Gastroesophageal sphincter (tissue), 4 donors: ENCODE results near the gene PIF1. TPM values are rescaled to one million over a fixed set of nuclear protein-coding genes. Genes with fewer than 3 reads are reported as not detected.

Experiments used
- ATAC-seq: fragments of 150-250 bp; one replicate; pipeline ENCODE4 v1.9.1; 2016; ENCODE audit warnings: mild to moderate bottlenecking, moderate library complexity
- H3K27ac ChIP-seq, 4 donors: fragments of 200-600 bp; sonication (generic) in 3 of 4; 1 replicate in 3 of 4; 2 replicates in 1 of 4; pipeline ENCODE4 v1.5.1; 2016 to 2019
- H3K27me3 ChIP-seq: fragments of 200-600 bp; sonication (generic); one replicate; pipeline ENCODE4 v1.5.1; 2019
- H3K36me3 ChIP-seq, 2 donors: fragments of 200-600 bp; sonication (generic); one replicate each; pipeline ENCODE4 v1.5.1; 2019; ENCODE audit warnings: control low read depth in 1 of 2
- H3K4me1 ChIP-seq, 3 donors: fragments of 200-600 bp; sonication (generic); 1 replicate in 2 of 3; 2 replicates in 1 of 3; pipeline ENCODE4 v1.5.1; 2016 to 2019; ENCODE audit warnings: control low read depth in 2 of 3
- H3K4me3 ChIP-seq, 2 donors: fragments of 200-600 bp; sonication (generic); one replicate each; pipeline ENCODE4 v1.5.1; 2019; ENCODE audit warnings: mild to moderate bottlenecking in 1 of 2, moderate library complexity in 1 of 2
- H3K9me3 ChIP-seq, 3 donors: fragments of 200-600 bp; sonication (generic); one replicate each; pipeline ENCODE4 v1.5.1; 2017 to 2019; ENCODE audit warnings: control low read depth in 2 of 3
- EP300 ChIP-seq: sonication (generic); formaldehyde crosslinking; IDR thresholded peaks from one replicate; pipeline ENCODE4 v1.6.1; 2017; ENCODE audit warnings: antibody characterized with exemption, mild to moderate bottlenecking
- POLR2A ChIP-seq, 2 donors: fragments of 450-650 bp; IDR thresholded peaks; one replicate each; pipeline ENCODE4 v1.6.1; 2017; ENCODE audit warnings: antibody characterized with exemption in 2 of 2, mild to moderate bottlenecking in 2 of 2, moderate library complexity in 1 of 2
- POLR2AphosphoS5 ChIP-seq: sonication (generic); formaldehyde crosslinking; IDR thresholded peaks from one replicate; pipeline ENCODE4 v1.6.1; 2017; ENCODE audit warnings: antibody characterized with exemption
- WGBS, 2 donors: methylation state at CpG; one replicate each; pipeline ENCODE4 v1.1.5; 2018; ENCODE audit warnings: low coverage in 1 of 2; 5-methylcytosine and 5-hydroxymethylcytosine counted together
- total RNA-seq, 4 donors: library from RNA; depleted of rRNA; stranded (reverse); fragments of >200 nt; gene quantifications; one replicate each; pipeline ENCODE4 v1.1.0, GENCODE V29; 2016
- TF ChIP-seq, protein P1 (sequence below), 4 experiments: fragments of 200-600 bp in 2 of 4; fragments of 450-650 bp in 2 of 4; sonication (generic) in 1 of 4; IDR thresholded peaks; one replicate each; pipeline ENCODE4 v1.5.1; 2017 to 2019; ENCODE audit warnings: antibody characterized with exemption in 4 of 4, mild to moderate bottlenecking in 2 of 4, moderate library complexity in 2 of 4

Gene PIF1
- total RNA-seq, 4 donors from 2014 or later: 1.6 to 3.4 (median 2.3) TPM

DNA sequence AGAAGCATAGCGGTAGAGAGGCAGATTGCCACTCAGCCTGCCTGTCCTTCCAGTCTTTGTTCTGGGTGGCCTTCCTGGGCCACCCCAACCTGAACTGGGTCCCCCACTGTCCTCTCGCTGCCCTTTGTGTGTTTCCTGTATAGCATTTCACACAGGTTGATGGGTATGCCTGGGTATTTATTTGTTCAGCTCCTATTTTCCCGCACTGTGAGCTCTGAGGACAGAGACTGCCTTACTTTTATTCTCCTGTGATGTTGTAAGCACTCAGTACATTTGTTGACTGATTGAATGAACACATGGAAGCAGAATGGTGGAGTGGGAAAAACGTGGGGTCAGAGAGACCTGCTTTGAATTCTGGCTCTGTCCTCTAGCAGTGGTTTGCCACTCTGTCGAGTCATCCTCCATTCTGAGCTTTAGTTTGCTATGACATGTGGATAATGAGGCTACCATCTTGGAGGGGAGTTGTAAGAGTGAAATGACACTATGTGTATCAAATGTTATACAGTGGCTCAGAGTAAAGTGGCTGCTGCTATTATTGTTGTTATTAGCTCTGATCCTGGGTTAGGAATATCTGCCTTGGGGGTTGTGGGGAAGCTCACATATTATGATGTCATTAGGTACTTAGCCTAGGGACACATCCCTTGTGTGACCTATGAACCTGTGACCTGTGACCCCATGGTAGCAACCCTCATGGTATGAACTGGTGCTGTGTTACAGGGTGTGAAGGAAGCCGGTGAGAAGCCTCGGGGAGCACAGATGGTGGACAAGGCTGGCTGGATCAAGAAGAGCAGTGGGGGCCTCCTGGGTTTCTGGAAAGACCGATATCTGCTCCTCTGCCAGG, 22.6 kb upstream of the PIF1 start:
- Histone ChIP-seq H3K36me3 (peaks cover 0 to 34% of the 10 kb centered on the region in 2 donors), H3K4me3 (no peak overlapping the region), H3K4me1 (peaks cover 6 to 100% (median 65%) of the 10 kb centered on the region in 3 donors), H3K27ac (peak overlapping the region; percentile 1 to 100 (median 94)), H3K27me3 (no peaks in the 10 kb centered on the region), H3K9me3 (no peaks in the 10 kb centered on the region)
- ATAC-seq: no peak
- 74 to 81% methylated on average over 4 to 8 of the region's 8 CpGs for WGBS, 2 donors
- TF ChIP-seq EP300 (no peak), POLR2AphosphoS5 (no peak), POLR2A (IDR thresholded peaks at IDR 0.05) (no peak)
- TF ChIP-seq, protein P1, sequence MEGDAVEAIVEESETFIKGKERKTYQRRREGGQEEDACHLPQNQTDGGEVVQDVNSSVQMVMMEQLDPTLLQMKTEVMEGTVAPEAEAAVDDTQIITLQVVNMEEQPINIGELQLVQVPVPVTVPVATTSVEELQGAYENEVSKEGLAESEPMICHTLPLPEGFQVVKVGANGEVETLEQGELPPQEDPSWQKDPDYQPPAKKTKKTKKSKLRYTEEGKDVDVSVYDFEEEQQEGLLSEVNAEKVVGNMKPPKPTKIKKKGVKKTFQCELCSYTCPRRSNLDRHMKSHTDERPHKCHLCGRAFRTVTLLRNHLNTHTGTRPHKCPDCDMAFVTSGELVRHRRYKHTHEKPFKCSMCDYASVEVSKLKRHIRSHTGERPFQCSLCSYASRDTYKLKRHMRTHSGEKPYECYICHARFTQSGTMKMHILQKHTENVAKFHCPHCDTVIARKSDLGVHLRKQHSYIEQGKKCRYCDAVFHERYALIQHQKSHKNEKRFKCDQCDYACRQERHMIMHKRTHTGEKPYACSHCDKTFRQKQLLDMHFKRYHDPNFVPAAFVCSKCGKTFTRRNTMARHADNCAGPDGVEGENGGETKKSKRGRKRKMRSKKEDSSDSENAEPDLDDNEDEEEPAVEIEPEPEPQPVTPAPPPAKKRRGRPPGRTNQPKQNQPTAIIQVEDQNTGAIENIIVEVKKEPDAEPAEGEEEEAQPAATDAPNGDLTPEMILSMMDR (IDR thresholded peaks at IDR 0.05): no peak

DNA sequence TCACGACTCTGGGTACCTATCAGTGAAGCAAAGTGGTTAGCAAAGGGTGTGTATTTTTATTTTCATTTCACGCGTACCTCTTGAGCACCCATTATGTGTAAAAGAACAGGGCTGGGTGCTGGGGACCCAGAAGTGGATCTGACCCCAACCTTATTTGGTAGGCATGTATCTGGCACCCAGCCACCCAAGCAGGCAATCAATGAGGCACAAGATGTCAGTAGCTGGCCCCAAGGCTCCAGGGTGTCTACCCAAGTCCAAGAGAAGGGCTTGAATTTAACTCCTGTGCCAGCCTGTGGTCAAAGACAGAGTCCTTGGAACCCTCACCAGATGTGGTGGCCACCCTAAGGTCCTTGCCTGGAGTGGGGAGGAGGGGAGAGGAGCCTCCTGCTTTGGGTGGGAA, 22.0 kb upstream of the PIF1 start:
- no peak for ATAC-seq

DNA sequence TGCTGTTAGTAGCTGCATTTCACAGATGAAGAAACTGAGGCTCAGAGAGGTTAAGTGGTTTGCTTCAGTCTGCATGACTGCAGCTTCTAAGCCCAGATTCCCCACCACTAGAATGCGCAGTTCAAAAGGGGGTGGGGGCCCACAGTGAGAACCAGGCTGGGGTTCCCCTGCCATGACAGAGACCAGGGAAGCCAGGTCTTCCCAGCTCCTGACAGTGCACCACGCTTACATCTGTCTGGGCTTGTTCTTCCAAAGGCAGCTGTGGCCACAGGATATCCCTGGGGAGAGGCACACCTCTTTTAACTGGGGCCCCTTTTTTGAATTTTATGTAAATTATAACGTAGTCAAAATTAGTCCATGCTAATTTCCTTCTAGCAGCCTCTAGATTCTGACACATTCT, 21.6 kb upstream of the PIF1 start:
- Histone ChIP-seq H3K4me1 (peaks cover 5 to 96% (median 56%) of the 10 kb centered on the region in 3 donors), H3K27ac (peak overlapping the region in 3 of 4 donors; percentile 91 to 100 (median 96)), H3K36me3 (peaks cover 0 to 28% of the 10 kb centered on the region in 2 donors), H3K4me3 (no peak overlapping the region), H3K9me3 (no peaks in the 10 kb centered on the region), H3K27me3 (no peaks in the 10 kb centered on the region)
- ATAC-seq: no peak
- 77% methylated on average over 3 of the region's 3 CpGs; no CpG with 5 or more reads in 1 of the 2 donors for WGBS, 2 donors
- TF ChIP-seq, protein P1 (IDR thresholded peaks at IDR 0.05): no peak
- TF ChIP-seq EP300: no peak
- no peak for TF ChIP-seq POLR2AphosphoS5
- no peak for TF ChIP-seq POLR2A (IDR thresholded peaks at IDR 0.05)

More for the DNA sequence above, 22.0 kb upstream of the PIF1 start:
- TF ChIP-seq EP300: no peak
- Histone ChIP-seq H3K36me3 (peaks cover 0 to 29% of the 10 kb centered on the region in 2 donors), H3K4me3 (no peak overlapping the region), H3K27ac (peak overlapping the region; percentile 1 to 100 (median 94)), H3K27me3 (no peaks in the 10 kb centered on the region), H3K9me3 (no peaks in the 10 kb centered on the region), H3K4me1 (peaks cover 6 to 100% (median 60%) of the 10 kb centered on the region in 3 donors)
- WGBS, 2 donors: 60 to 80% methylated on average over 1 of the region's 3 CpGs

DNA sequence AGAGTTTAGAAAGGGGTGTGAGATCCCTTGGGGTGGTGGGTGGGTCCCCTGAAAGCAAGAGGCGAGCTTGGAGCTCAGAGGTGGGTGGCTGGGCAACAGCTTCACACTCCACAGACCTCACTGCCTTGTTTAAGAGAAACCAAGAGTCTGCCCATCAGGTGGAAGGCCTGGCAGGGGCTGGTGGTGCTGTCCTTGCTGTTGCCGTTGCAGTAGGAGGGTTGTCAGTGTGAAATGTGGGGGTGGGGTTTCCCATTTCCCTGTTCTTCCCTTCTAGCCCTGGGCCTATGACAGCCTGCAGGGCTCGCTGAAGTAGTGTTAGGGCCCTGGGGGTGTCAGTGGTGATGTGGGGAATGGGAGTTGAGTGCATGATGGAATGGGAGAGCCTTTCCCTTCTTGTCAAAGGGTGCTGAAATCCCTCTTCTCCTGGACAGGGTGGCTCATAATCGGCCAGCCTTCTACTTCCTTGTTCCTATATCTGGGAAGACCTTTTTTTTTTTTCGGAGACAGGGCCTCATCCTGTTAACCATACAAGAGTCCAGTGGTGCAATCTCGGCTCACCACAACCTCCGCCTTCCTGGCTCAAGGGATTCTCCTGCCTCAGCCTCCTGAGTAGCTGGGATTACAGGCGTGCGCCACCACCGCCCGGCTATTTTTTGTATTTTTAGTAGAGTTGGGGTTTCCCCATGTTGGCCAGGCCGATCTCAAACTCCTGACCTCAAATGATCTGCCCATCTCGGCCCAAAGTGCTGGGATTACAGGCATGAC, 20.6 kb upstream of the PIF1 start:
- no peaks in the 10 kb centered on the region for H3K9me3 ChIP-seq
- no peaks in the 10 kb centered on the region for H3K27me3 ChIP-seq
- H3K4me3 ChIP-seq: peak overlapping the region in 1 of 2 donors; percentile 95
- H3K4me1 ChIP-seq: peaks cover 1 to 86% (median 49%) of the 10 kb centered on the region in 3 donors
- TF ChIP-seq, protein P1 (IDR thresholded peaks at IDR 0.05): no peak
- TF ChIP-seq POLR2A (IDR thresholded peaks at IDR 0.05) (no peak), POLR2AphosphoS5 (no peak), EP300 (no peak)
- peak overlapping the region; percentile 64 to 100 (median 94) for H3K27ac ChIP-seq
- no peak for ATAC-seq
- WGBS, 2 donors: 67% methylated on average over 8 of the region's 13 CpGs; no CpG with 5 or more reads in 1 of the 2 donors
- H3K36me3 ChIP-seq: peaks cover 0 to 28% of the 10 kb centered on the region in 2 donors

DNA sequence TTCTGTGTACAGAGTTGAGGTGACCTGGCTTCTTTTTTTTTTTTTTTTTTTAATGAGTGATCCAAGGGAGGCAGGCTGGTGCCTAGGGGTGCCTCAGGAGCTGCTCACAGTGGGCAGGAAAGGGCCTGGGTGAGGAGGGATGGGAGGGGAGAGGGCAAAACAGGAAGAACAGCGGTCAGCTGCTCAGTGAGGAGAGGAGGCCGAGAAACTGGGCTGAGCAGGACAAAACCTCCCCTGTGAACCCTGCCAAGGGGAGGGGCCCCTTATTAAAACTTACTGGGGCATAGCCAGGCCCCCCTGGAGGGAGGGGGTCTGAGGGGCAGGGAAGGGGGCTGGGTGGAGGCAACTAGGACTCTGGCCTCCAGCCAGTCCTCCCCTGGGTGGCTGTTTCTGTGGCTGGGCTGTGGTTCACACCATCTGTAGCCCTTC, 19.8 kb upstream of the PIF1 start:
- Histone ChIP-seq H3K27ac (peak overlapping the region; percentile 64 to 100 (median 94)), H3K36me3 (peaks cover 0 to 19% of the 10 kb centered on the region in 2 donors), H3K9me3 (no peaks in the 10 kb centered on the region), H3K27me3 (no peaks in the 10 kb centered on the region), H3K4me3 (peak overlapping the region; percentile 91 to 95), H3K4me1 (peaks cover 0 to 86% (median 41%) of the 10 kb centered on the region in 3 donors)
- ATAC-seq: no peak
- no peak for TF ChIP-seq POLR2A (IDR thresholded peaks at IDR 0.05)
- TF ChIP-seq EP300: no peak
- TF ChIP-seq, protein P1 (IDR thresholded peaks at IDR 0.05): no peak
- no peak for TF ChIP-seq POLR2AphosphoS5
- WGBS, 2 donors: no CpG with 5 or more reads among the region's 2 CpGs
